Measurements from ENCODE around the gene PHYHIPL.

GRCh38 chr10:59272061-59272460, 95.6 kb downstream of the PHYHIPL start:
- no peak for TF ChIP-seq ZNF274 (IDR thresholded peaks at IDR 0.05; ENCODE audit: low read length)
- TF ChIP-seq ZNF274 (tag by site-specific recombination; IDR thresholded peaks at IDR 0.05; ENCODE audit: borderline replicate concordance), result no peak
- no peak for TF ChIP-seq PATZ1 (tag by site-specific recombination; IDR thresholded peaks at IDR 0.05)
- no peak for TF ChIP-seq CTCF (tag by site-specific recombination; IDR thresholded peaks at IDR 0.05)
- no peak for TF ChIP-seq PBX3 (CRISPR knock-in tag; IDR thresholded peaks at IDR 0.05)
- TF ChIP-seq ZBTB21 (tag by site-specific recombination; IDR thresholded peaks at IDR 0.05), result no peak
